KMS-11 (cell line): Measurements from ENCODE around the gene ALX1.

Experiments
- H2AFZ ChIP-seq: fragments of 200-600 bp; sonication (generic); 2 replicates; pipeline ENCODE4 v1.6.1; 2016; ENCODE audit warnings: antibody characterized with exemption, mixed run types, low read depth
- H3K27ac ChIP-seq: fragments of 200-600 bp; sonication (generic); 2 replicates; pipeline ENCODE4 v1.6.1; 2016; ENCODE audit warnings: mild to moderate bottlenecking, mixed run types
- H3K27me3 ChIP-seq: fragments of 200-600 bp; sonication (generic); 2 replicates; pipeline ENCODE4 v1.6.1; 2017; ENCODE audit warnings: mild to moderate bottlenecking, low read depth, mixed run types, moderate library complexity; ENCODE audit not compliant: insufficient read depth
- H3K36me3 ChIP-seq: fragments of 200-600 bp; sonication (generic); 2 replicates; pipeline ENCODE4 v1.6.1; 2017; ENCODE audit warnings: mild to moderate bottlenecking, mixed run types; ENCODE audit not compliant: insufficient read depth
- H3K4me1 ChIP-seq: fragments of 200-600 bp; sonication (generic); 2 replicates; pipeline ENCODE4 v1.6.1; 2016; ENCODE audit warnings: mild to moderate bottlenecking, low read depth, mixed run types; ENCODE audit not compliant: poor library complexity, severe bottlenecking
- H3K4me2 ChIP-seq: fragments of 200-600 bp; sonication (generic); 2 replicates; pipeline ENCODE4 v1.7.0; 2016; ENCODE audit warnings: mild to moderate bottlenecking, mixed run types
- H3K4me3 ChIP-seq: fragments of 200-600 bp; sonication (generic); IDR thresholded peaks from 2 replicates; pipeline ENCODE4 v1.6.1; 2017; ENCODE audit warnings: low read depth, low read length, mixed read lengths; ENCODE audit not compliant: insufficient read depth
- H3K79me2 ChIP-seq: fragments of 200-600 bp; sonication (generic); 2 replicates; pipeline ENCODE4 v1.6.1; 2016; ENCODE audit warnings: low read depth, mixed run types; ENCODE audit not compliant: insufficient read depth
- H3K9ac ChIP-seq: fragments of 200-600 bp; sonication (generic); 2 replicates; pipeline ENCODE4 v1.6.1; 2016; ENCODE audit warnings: mild to moderate bottlenecking, mixed run types
- H4K20me1 ChIP-seq: fragments of 200-600 bp; sonication (generic); 2 replicates; pipeline ENCODE4 v1.6.1; 2016; ENCODE audit warnings: mild to moderate bottlenecking, mixed run types; ENCODE audit not compliant: insufficient read depth
- CTCF ChIP-seq: fragments of 200-600 bp; sonication (generic); conservative IDR thresholded peaks from 2 replicates; pipeline ENCODE4 v1.6.1; 2017; ENCODE audit warnings: low read depth, mild to moderate bottlenecking, antibody characterized with exemption, low read length, moderate library complexity, mixed read lengths

ALX1 gene

GRCh38 chr12:85277900-85278597, 2.0 kb upstream of the ALX1 start:
- no peak overlapping the region for H3K27ac ChIP-seq
- TF ChIP-seq CTCF = no peak
- no peak overlapping the region for H3K4me3 ChIP-seq
- H3K9ac ChIP-seq = no peak overlapping the region
- no peak overlapping the region for H3K4me2 ChIP-seq
- H3K79me2 ChIP-seq = no peaks in the 10 kb centered on the region
- no peak overlapping the region for H2AFZ ChIP-seq
- H4K20me1 ChIP-seq = no peaks in the 10 kb centered on the region
- H3K4me1 ChIP-seq = peaks cover 21% of the 10 kb centered on the region
- H3K27me3 ChIP-seq = no peaks in the 10 kb centered on the region
- H3K36me3 ChIP-seq = no peaks in the 10 kb centered on the region

- H3K79me2 ChIP-seq = no peaks in the 10 kb centered on the region
- TF ChIP-seq CTCF = no peak
- H3K4me3 ChIP-seq = no peak overlapping the region
- no peaks in the 10 kb centered on the region for H3K36me3 ChIP-seq
- H3K27ac ChIP-seq = no peak overlapping the region
- no peak overlapping the region for H2AFZ ChIP-seq
- H3K9ac ChIP-seq = no peak overlapping the region
- peaks cover 20% of the 10 kb centered on the region for H3K4me1 ChIP-seq
- H4K20me1 ChIP-seq = no peaks in the 10 kb centered on the region
- no peak overlapping the region for H3K4me2 ChIP-seq
- H3K27me3 ChIP-seq = no peaks in the 10 kb centered on the region
These were observed 1.2 kb upstream of the ALX1 start for GRCh38 chr12:85278598-85279448.

- Histone ChIP-seq H3K27me3 (no peaks in the 10 kb centered on the region), H3K27ac (no peak overlapping the region), H3K79me2 (no peaks in the 10 kb centered on the region), H3K9ac (no peak overlapping the region), H3K4me3 (no peak overlapping the region), H2AFZ (no peak overlapping the region), H3K4me2 (no peak overlapping the region), H4K20me1 (no peaks in the 10 kb centered on the region), H3K4me1 (peaks cover 12% of the 10 kb centered on the region), H3K36me3 (no peaks in the 10 kb centered on the region)
- TF ChIP-seq CTCF = no peak
These were observed 413 bp upstream of the ALX1 start for GRCh38 chr12:85279449-85280164.

GRCh38 chr12:85280984-85281630, 1.1 kb downstream of the ALX1 start:
- no peaks in the 10 kb centered on the region for H4K20me1 ChIP-seq
- no peak overlapping the region for H3K27ac ChIP-seq
- H2AFZ ChIP-seq = peak overlapping the region; percentile 54; the same call in 1 of the 2 replicates
- no peak for TF ChIP-seq CTCF
- no peaks in the 10 kb centered on the region for H3K79me2 ChIP-seq
- no peaks in the 10 kb centered on the region for H3K27me3 ChIP-seq
- peak overlapping the region; percentile 17; the same call in 1 of the 2 replicates for H3K9ac ChIP-seq
- H3K4me2 ChIP-seq = peak overlapping the region; percentile 23; the same call in 1 of the 2 replicates
- no peaks in the 10 kb centered on the region for H3K36me3 ChIP-seq
- no peaks in the 10 kb centered on the region for H3K4me1 ChIP-seq
- H3K4me3 ChIP-seq = no peak overlapping the region
